ENCODE results near the gene TSPAN18. TPM values are rescaled to one million over a fixed set of nuclear protein-coding genes. Genes with fewer than 3 reads are reported as not detected.
A peak's percentile ranks its signal among the peaks of the same experiment; 100 is the strongest.

TSPAN18 gene
- total RNA-seq, 4 donors from 2014 or later, result 31.1 to 74.6 (median 34.7) TPM

DNA sequence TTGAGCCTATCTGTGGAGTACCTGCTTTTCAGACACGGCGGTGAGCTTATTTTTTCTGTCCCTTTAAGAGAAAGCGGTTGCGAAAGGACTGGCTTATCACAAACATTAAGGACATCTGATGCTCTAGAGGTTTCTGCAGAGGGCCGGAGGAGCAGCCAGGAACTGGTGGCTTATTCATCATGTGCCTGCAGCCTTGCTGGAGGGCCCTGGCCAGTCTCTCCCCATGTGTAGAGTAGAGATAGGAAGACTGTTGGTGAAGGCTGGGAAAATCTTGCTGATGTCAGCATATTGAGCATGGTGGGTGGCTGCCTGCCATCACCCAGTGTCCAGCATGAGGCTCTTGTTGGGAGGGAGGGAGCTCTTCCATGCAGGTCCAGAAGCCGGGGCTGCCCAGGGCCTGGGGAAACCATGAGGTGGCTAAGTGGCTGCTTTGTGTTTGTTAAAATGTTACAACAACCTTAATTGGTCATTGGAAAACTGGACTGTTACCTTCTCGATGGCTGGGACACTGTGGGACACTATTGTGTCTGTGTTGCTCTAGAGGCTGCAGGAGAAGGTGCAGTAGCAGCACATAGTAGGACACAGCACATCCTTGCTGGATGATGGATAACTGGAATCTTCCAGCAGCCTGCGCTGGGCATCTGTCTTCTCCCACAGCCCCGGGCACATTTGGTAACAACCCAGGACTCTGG is 54.3 kb downstream of the TSPAN18 start:
- no peaks in the 10 kb centered on the region for H3K36me3 ChIP-seq
- H3K9me3 ChIP-seq, result no peaks in the 10 kb centered on the region
- H3K27me3 ChIP-seq, result no peaks in the 10 kb centered on the region
- peaks cover 2 to 89% (median 15%) of the 10 kb centered on the region in 3 donors for H3K4me1 ChIP-seq
- H3K4me3 ChIP-seq, result no peak overlapping the region
- ATAC-seq, result peak; percentile 16
- 46 to 54% methylated on average over 4 to 5 of the region's 9 CpGs for WGBS, 2 donors (ENCODE audit: low coverage in 1 of 2)
- peak overlapping the region in 3 of 4 donors; percentile 48 to 70 (median 62) for H3K27ac ChIP-seq
- no peak for TF ChIP-seq POLR2A (IDR thresholded peaks at IDR 0.05)
- TF ChIP-seq EP300 (IDR thresholded peaks at IDR 0.05), result no peak
- TF ChIP-seq, protein P1, sequence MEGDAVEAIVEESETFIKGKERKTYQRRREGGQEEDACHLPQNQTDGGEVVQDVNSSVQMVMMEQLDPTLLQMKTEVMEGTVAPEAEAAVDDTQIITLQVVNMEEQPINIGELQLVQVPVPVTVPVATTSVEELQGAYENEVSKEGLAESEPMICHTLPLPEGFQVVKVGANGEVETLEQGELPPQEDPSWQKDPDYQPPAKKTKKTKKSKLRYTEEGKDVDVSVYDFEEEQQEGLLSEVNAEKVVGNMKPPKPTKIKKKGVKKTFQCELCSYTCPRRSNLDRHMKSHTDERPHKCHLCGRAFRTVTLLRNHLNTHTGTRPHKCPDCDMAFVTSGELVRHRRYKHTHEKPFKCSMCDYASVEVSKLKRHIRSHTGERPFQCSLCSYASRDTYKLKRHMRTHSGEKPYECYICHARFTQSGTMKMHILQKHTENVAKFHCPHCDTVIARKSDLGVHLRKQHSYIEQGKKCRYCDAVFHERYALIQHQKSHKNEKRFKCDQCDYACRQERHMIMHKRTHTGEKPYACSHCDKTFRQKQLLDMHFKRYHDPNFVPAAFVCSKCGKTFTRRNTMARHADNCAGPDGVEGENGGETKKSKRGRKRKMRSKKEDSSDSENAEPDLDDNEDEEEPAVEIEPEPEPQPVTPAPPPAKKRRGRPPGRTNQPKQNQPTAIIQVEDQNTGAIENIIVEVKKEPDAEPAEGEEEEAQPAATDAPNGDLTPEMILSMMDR (IDR thresholded peaks at IDR 0.05), result no peak
- no peak for TF ChIP-seq POLR2AphosphoS5 (IDR thresholded peaks at IDR 0.05)

DNA sequence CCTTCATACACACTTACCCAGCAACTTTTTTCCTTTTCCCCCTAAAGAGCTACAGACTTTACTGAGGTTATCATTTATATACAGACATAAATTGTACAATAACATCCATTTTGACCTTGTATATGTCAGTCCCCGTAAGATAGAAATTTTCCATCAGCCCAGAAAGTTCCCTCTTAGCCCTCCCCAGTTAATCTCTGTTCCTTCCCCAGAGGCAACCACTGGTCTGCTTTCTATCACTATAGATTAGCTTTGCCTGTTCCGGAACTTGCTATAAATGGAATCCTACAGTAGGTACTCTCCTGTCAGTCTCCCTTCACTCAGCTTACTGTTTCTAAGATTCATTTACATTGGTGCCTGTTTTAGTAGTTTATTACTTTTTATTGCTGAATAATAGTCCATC is 54.9 kb downstream of the TSPAN18 start:
- peak overlapping the region in 3 of 4 donors; percentile 48 to 70 (median 62) for H3K27ac ChIP-seq
- H3K36me3 ChIP-seq, result no peaks in the 10 kb centered on the region
- H3K4me3 ChIP-seq, result no peak overlapping the region
- no peaks in the 10 kb centered on the region for H3K9me3 ChIP-seq
- peaks cover 3 to 87% (median 19%) of the 10 kb centered on the region in 3 donors for H3K4me1 ChIP-seq
- TF ChIP-seq, protein P1 (IDR thresholded peaks at IDR 0.05), result no peak
- TF ChIP-seq POLR2A (IDR thresholded peaks at IDR 0.05) (no peak), POLR2AphosphoS5 (IDR thresholded peaks at IDR 0.05) (no peak), EP300 (IDR thresholded peaks at IDR 0.05) (no peak)
- H3K27me3 ChIP-seq, result no peaks in the 10 kb centered on the region
- WGBS, 2 donors (ENCODE audit: low coverage in 1 of 2), result 40 to 42% methylated on average over 1 to 2 of the region's 2 CpGs
- ATAC-seq, result no peak

DNA sequence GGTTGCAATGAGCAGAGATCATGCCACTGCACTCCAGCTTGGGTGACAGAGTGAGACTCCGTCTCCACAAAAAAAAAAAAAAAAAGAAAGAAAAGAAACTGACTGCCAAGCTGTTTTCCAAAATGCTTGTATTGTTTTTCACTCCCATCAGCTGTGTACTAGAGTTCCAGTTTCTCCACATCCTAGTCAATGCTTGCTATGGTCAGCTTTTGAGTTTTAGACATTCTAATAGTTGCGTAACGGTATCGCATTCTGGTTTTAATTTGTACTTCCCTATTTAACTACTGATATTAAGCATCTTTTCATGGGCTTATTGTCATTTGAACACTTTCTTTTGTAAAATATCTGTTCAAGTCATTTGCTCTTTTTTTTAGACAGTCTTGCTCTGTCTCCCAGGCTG is 55.7 kb downstream of the TSPAN18 start:
- ATAC-seq, result no peak
- H3K27ac ChIP-seq, result peak overlapping the region in 3 of 4 donors; percentile 35 to 70 (median 62)
- H3K4me3 ChIP-seq, result no peak overlapping the region
- no peaks in the 10 kb centered on the region for H3K27me3 ChIP-seq
- peaks cover 3 to 87% (median 19%) of the 10 kb centered on the region in 3 donors for H3K4me1 ChIP-seq
- no peaks in the 10 kb centered on the region for H3K9me3 ChIP-seq
- H3K36me3 ChIP-seq, result no peaks in the 10 kb centered on the region
- TF ChIP-seq EP300 (IDR thresholded peaks at IDR 0.05) (no peak), POLR2AphosphoS5 (IDR thresholded peaks at IDR 0.05) (no peak), POLR2A (IDR thresholded peaks at IDR 0.05) (no peak)
- TF ChIP-seq, protein P1 (IDR thresholded peaks at IDR 0.05), result no peak
- 81 to 90% methylated on average over 3 to 4 of the region's 4 CpGs for WGBS, 2 donors (ENCODE audit: low coverage in 1 of 2)

GRCh38 chr11:44784436-44784760 is 57.6 kb downstream of the TSPAN18 start:
- no peak for TF ChIP-seq POLR2AphosphoS5 (IDR thresholded peaks at IDR 0.05)
- TF ChIP-seq, protein P1 (IDR thresholded peaks at IDR 0.05), result no peak
- TF ChIP-seq POLR2A (IDR thresholded peaks at IDR 0.05), result no peak
- WGBS, 2 donors (ENCODE audit: low coverage in 1 of 2), result 56 to 61% methylated on average over 4 to 7 of the region's 8 CpGs
- Histone ChIP-seq H3K4me1 (peaks cover 3 to 90% (median 19%) of the 10 kb centered on the region in 3 donors), H3K9me3 (no peaks in the 10 kb centered on the region), H3K27me3 (no peaks in the 10 kb centered on the region), H3K27ac (peak overlapping the region in 3 of 4 donors; percentile 62 to 70 (median 63)), H3K36me3 (no peaks in the 10 kb centered on the region), H3K4me3 (no peak overlapping the region)
- peak; percentile 17 for ATAC-seq

DNA sequence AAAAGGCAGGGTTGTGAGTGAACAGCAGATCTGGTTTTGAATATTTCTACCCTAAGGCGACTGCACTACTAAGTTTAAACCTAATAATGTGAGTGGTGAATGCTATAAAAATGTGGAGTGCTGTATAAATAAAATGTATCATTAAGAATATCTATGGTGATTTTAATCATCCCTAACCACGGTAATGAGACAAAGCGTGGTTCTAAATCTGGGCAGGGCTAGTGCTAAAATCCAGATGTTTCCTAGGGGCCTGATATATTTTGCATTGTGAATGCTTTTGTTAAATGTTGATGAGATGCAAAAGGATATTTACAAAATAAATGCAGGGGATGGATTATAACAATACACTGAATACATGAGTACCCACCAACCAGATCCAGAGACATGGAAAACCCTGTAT is 58.1 kb downstream of the TSPAN18 start:
- ATAC-seq, result no peak
- TF ChIP-seq POLR2AphosphoS5 (IDR thresholded peaks at IDR 0.05) (no peak), POLR2A (IDR thresholded peaks at IDR 0.05) (no peak)
- TF ChIP-seq, protein P1 (IDR thresholded peaks at IDR 0.05), result no peak
- H3K4me1 ChIP-seq, result peaks cover 3 to 90% (median 19%) of the 10 kb centered on the region in 3 donors
- no peak overlapping the region for H3K4me3 ChIP-seq
- no peaks in the 10 kb centered on the region for H3K36me3 ChIP-seq
- 46 to 63% methylated on average over 3 of the region's 3 CpGs for WGBS, 2 donors (ENCODE audit: low coverage in 1 of 2)
- peak overlapping the region in 3 of 4 donors; percentile 43 to 70 (median 63) for H3K27ac ChIP-seq
- no peaks in the 10 kb centered on the region for H3K9me3 ChIP-seq
- no peaks in the 10 kb centered on the region for H3K27me3 ChIP-seq

Measured in gastroesophageal sphincter (tissue), 4 donors.